GM21528 (cell line): ENCODE results near the gene MEGF11.

Experiments
- ATAC-seq: cut with Tn5 transposase; IDR thresholded peaks from one replicate; pipeline ENCODE4 v1.9.1; 2021; ENCODE audit warnings: mild to moderate bottlenecking, moderate library complexity; ENCODE audit not compliant: unreplicated experiment, low FRiP score

MEGF11 gene

GRCh38 chr15:65936282-65936681 is 317.3 kb downstream of the MEGF11 start:
- ATAC-seq = no peak

DNA sequence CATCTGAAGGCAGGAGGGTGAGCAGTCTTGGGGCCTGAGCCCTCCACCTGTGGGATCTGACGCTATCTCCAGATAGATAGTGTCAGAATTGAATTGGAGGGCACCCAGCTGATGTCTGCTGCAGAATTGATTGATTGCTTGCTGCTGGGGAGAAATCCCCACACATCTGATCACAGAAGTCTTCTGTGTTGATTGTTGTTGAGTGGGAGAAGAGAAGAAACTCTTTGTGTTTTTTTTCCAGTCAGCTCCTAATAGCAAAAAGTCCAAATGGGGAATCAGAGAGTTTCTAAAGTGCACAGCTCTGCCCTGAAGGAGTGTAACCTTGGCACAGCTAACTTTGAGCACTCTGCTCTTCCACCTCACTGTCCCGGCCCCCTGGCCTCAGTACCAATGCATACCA is 318.2 kb downstream of the MEGF11 start:
- no peak for ATAC-seq

DNA sequence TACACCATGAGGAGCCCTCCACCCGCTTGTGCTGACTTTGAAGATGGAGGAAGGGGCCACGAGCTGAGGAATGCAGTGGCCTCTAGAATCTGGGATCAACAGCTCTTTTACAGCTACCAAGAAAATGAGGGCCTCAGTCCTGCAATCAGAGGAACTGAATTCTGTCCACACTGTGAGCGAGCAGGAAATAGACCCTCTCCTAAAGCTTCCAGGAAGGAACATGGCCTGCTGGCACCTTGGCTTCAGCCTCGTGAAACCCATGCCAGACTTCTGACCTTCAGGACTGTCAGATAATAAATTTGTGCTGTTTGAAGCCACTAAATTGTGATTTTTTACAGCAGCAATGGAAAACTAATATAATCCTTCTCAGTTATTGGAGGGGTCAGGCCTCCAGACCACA is 322.3 kb downstream of the MEGF11 start:
- no peak for ATAC-seq

DNA sequence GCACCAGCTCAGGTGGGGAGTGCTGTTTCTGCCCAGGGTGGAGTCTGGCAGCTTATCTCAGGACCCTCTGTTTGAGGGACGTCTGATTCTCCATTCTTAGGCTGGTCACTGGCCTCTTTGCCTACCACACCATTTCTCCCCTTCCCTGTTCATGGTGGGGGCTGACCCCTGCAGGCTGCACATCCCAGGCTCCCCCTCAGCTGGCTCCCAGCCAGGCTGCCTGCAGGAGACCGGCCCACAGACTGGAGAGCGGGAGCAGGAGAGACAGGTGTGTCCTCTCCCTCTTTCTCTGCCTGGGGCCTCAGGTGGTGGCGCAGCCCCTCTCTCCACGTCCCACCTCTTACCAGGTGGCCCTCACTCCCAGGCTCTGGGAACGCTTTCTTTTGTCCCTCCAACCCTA is 323.4 kb downstream of the MEGF11 start:
- ATAC-seq = no peak

- ATAC-seq = no peak
These were observed 324.0 kb downstream of the MEGF11 start for GRCh38 chr15:65929573-65929972.

DNA sequence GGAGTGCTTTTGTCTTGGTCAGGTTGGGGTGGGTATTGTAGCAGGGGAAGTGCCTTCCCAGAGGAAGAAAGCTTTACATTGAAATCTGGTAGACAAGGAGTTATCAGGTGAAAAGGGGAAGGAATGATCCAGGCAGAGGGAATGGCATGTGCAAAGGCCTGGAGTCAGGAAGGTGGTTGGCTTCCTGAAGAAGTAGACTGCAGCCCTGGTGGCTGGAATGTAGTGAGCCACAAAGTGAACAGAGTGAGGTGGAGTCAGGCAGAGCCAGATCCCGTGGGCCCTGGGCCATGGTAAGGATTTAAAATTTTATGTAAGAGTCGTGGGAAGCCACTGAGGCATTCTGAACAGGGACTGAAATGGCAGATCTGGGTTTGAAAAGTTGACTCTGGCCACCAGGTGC is 326.0 kb downstream of the MEGF11 start:
- no peak for ATAC-seq

GRCh38 chr15:65926899-65927298 is 326.7 kb downstream of the MEGF11 start:
- ATAC-seq = no peak

GRCh38 chr15:65926459-65926858 is 327.1 kb downstream of the MEGF11 start:
- no peak for ATAC-seq

- no peak for ATAC-seq
These were observed 328.2 kb downstream of the MEGF11 start for GRCh38 chr15:65925338-65925737.

- no peak for ATAC-seq
These were observed 329.5 kb downstream of the MEGF11 start for GRCh38 chr15:65924004-65924403.

- no peak for ATAC-seq
These were observed 330.3 kb downstream of the MEGF11 start for GRCh38 chr15:65923264-65923663.

GRCh38 chr15:65922621-65923020 is 330.9 kb downstream of the MEGF11 start:
- ATAC-seq = no peak

- no peak for ATAC-seq
These were observed 331.8 kb downstream of the MEGF11 start for GRCh38 chr15:65921780-65922179.

DNA sequence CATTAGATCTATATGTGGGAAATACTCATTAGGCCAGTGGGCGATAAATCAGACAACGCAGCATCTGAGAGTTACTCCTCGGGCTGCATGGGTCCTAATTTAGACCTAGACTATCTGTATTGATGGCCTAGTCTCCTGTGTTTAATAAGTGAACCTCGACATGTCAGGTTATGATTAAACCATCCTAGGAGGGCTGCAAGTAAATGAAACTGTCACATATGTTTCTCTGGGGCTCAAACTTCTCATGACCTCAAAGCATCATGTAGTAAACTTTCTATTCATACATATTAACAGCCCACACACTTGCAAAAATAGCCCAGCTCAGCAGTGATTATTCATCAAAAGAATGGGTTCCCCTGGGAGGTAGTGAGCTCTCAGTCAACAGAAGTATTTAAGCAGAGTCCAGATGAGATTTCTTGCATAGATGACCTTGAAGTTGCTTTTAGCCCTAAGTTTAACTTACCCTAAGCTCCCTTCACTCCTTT is 332.7 kb downstream of the MEGF11 start:
- no peak for ATAC-seq

- no peak for ATAC-seq
These were observed 333.4 kb downstream of the MEGF11 start for GRCh38 chr15:65920121-65920520.

DNA sequence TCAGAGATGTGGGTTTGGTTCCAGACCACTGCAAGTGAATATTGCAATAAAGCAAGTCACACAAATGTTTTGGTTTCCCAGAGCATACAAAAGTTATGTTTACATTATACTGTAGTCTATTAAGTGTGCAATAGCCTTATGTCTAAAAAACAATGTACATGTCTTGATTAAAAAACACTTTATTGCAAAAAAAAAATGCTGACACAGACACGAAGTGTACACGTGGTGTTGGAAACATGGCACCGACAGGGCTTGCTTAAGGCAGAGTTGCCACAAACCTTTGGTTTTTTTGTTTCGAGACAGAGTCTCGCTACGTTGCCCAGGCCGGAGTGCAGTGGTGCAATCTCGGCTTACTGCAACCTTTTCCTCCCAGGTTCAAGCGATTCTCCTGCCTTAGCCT is 334.2 kb downstream of the MEGF11 start:
- ATAC-seq = no peak

- ATAC-seq = no peak
These were observed 334.6 kb downstream of the MEGF11 start for GRCh38 chr15:65918945-65919344.

DNA sequence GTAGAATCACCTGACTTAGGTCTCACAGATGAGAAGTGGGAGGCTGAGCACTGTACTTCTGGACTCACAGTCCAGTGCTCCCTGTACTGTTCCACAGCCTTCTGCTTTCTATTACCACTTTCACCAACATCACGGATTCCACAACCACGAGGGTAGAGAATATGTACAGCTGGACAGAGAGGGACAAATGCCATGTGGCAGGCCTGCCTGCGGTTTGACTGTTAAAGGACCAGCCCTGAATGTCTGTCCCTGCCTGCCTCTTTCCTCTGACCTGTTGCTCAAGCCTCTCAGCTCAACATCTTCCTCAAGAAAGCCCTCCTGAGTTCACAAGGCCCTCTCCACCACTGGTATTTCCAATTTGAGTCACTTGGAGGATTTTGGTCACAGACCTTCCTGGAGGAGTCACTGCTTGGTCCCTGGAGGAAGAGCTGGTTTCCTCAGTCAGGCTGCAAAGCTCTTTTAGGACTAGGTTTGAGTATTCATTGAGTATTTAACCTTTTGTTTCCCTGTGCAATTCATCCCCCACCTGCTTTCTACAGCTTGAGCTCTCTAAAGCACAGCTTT is 335.1 kb downstream of the MEGF11 start:
- no peak for ATAC-seq

- ATAC-seq = no peak
These were observed 335.6 kb downstream of the MEGF11 start for GRCh38 chr15:65917936-65918335.

- ATAC-seq = no peak
These were observed 336.2 kb downstream of the MEGF11 start for GRCh38 chr15:65917407-65917756.

DNA sequence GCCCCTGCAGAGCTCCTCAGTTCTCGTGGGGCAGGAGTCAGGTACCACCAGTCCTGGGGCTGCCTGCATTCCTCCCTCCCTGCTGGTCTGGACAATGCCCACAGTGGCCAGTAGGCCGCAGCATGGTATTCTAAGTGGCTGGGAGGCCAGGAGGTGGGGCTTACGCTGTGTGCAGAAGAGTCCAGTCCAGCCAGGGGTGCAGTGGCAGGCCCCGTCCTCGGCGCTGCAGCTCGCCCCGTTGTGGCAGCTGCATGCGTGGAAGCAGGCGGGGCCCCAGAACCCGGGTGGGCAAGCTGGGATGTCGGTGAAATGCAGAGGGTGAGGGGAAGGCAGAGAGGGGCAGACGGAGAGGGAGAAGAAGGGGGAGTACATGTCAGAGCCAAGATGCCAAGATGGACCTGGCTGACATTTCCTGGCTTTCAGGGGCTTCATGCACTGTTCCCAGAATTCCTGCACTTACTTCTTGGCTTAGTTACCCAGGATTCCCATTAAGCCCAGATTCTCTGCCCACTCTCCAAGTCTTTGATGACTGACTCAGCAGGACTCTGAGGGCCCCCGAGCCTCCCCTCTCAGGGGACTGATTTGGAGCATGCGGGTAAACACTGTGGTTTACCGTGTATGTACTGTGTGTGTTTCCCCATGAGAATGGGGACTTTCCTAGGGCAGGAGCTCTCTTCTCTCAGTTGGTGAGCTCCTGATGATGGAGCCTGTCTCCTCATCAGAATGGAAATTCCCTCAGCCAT is 336.7 kb downstream of the MEGF11 start:
- ATAC-seq = peak; percentile 41

DNA sequence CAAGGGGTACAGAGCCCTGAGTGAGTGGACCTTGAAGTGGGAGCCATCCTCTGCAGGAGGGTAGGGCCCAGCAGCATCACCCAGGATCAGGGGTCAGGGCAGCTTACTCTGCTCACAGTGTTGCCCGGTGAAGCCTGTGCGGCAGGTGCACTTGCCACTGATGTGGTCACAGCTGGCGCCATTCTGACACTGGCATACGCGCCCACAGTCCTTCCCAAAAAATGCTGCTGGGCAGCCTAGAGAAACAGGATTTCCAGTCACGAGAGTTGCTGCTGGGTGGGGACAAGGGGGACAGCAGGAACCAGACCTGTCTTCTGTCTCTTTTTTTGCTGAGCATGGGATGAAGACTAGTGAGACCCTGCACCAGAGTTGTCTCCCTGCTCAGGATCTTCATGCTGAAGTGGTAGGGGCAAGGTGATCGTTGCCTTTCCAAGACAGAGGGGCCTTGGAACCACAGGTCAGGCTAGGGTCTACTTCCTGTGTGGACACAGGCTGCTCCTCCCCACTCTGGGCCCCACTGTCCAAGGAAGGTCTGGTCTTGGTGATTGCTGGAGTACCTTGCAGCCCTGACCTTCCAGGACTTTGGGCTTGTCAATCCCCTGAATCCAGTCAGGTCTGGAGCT is 337.4 kb downstream of the MEGF11 start:
- ATAC-seq = no peak
